Gastrocnemius medialis (tissue), 4 donors: Measurements from ENCODE around the gene PCDH1.

Experiments used
- POLR2A ChIP-seq, 2 donors: fragments of 450-650 bp; IDR thresholded peaks; one replicate each; pipeline ENCODE4 v1.6.1; 2017; ENCODE audit warnings: antibody characterized with exemption in 2 of 2, mild to moderate bottlenecking in 2 of 2, moderate library complexity in 2 of 2
- TF ChIP-seq, protein P1 (sequence below), 5 experiments: fragments of 450-650 bp in 3 of 5; fragments of 200-600 bp in 2 of 5; sonication (generic) in 2 of 5; IDR thresholded peaks in 4 of 5; conservative IDR thresholded peaks in 1 of 5; 1 replicate in 4 of 5; 2 replicates in 1 of 5; pipeline ENCODE4 v1.5.1; 2016 to 2019; ENCODE audit warnings: antibody characterized with exemption in 5 of 5, mild to moderate bottlenecking in 3 of 5, moderate library complexity in 3 of 5

DNA sequence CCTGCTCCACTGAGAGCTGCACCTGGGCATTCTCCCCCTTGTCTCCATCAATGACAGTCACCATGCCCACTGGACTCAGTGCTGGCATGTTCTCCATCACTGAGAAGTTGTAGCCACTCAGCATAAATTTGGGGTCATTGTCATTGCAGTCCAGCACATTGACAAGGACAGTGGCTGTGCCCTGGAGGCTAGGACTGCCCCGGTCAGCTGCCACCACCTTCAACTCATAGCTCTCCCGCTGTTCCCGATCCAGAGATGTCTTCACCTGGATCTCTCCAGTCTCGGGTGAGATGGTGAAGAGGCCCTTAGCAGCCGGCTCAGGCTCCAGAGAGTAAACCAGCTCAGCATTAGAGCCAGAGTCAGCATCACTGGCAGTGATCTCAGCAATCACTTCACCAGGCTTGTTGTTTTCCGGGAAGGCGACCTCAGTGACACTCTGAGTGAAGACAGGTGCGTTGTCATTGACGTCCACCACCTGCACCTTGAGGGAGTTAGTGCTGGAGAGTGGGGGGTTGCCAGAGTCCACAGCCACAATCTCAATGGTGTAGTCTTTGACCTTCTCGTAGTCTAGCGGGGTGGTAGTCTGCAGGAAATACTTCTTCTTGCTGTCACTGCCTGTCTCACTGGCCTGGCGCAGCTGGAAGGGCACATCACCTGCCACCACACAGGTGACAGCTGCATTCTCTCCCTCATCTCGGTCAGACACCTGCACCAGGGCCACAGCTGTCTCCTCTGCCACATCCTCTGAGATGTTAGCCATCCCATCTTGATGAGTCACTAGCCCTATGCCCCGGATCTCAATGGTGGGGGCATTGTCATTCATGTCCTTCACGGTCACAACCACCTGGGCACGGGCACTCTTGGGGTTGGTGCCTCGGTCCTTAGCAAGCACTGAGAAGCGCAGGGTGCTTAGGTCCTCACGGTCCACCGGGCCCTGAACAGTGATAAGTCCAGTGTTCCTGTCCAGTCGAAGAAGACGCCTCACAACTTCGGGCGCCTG lies 13.5 kb downstream of the PCDH1 start:
- TF ChIP-seq, protein P1, sequence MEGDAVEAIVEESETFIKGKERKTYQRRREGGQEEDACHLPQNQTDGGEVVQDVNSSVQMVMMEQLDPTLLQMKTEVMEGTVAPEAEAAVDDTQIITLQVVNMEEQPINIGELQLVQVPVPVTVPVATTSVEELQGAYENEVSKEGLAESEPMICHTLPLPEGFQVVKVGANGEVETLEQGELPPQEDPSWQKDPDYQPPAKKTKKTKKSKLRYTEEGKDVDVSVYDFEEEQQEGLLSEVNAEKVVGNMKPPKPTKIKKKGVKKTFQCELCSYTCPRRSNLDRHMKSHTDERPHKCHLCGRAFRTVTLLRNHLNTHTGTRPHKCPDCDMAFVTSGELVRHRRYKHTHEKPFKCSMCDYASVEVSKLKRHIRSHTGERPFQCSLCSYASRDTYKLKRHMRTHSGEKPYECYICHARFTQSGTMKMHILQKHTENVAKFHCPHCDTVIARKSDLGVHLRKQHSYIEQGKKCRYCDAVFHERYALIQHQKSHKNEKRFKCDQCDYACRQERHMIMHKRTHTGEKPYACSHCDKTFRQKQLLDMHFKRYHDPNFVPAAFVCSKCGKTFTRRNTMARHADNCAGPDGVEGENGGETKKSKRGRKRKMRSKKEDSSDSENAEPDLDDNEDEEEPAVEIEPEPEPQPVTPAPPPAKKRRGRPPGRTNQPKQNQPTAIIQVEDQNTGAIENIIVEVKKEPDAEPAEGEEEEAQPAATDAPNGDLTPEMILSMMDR (IDR thresholded peaks at IDR 0.05 in 4 of 5, conservative IDR thresholded peaks at IDR 0.05 in 1 of 5) = no peak
- TF ChIP-seq POLR2A (IDR thresholded peaks at IDR 0.05) = no peak
